WI38 (cell line): ENCODE data around the gene KRT79.
"Not testable (repeated sequence)": the region's sequence is repeated elsewhere in the genome, so short reads cannot be mapped to it uniquely, and the experiment has no call there.

Experiments used
- H3K4me3 ChIP-seq: 2 replicates; pipeline ENCODE4 v1.5.1; 2011; ENCODE audit warnings: low read depth, mild to moderate bottlenecking, control low read depth, low read length
- CTCF ChIP-seq: IDR thresholded peaks from 2 replicates; pipeline ENCODE4 v1.5.1; 2012; ENCODE audit warnings: low read depth, mild to moderate bottlenecking, control low read depth, low read length

KRT79 gene

GRCh38 chr12:52796839-52797528 is 37.1 kb downstream of the KRT79 start:
- no peak overlapping the region for H3K4me3 ChIP-seq
- TF ChIP-seq CTCF, result no peak

- TF ChIP-seq CTCF, result no peak
- H3K4me3 ChIP-seq, result no peak overlapping the region
Measured at GRCh38 chr12:52796429-52796794, 37.7 kb downstream of the KRT79 start.

- no peak within 1 kb of the TSS for H3K4me3 ChIP-seq
- TF ChIP-seq CTCF, result no peak
Measured at GRCh38 chr12:52795694-52796428, 38.2 kb downstream of the KRT79 start, which contains the start of gene KRT3. Gene KRT3 (minus strand): TSS chr12:52796117. CDS start chr12:52796042, 75 bp downstream.

GRCh38 chr12:52795332-52795674 is 38.8 kb downstream of the KRT79 start:
- not testable (repeated sequence) for H3K4me3 ChIP-seq

GRCh38 chr12:52794479-52795331 is 39.4 kb downstream of the KRT79 start:
- TF ChIP-seq CTCF, result no peak
- H3K4me3 ChIP-seq, result no peak overlapping the region

- no peak for TF ChIP-seq CTCF
- H3K4me3 ChIP-seq, result no peak overlapping the region
Measured at GRCh38 chr12:52792185-52793029, 41.7 kb downstream of the KRT79 start.
